SK-N-SH treated with all-trans-retinoic acid at 6 μM for 48 hours (cell line): ENCODE data around the gene IL2RG.
A peak's percentile ranks its signal among the peaks of the same experiment; 100 is the strongest.

Experiments
- ATAC-seq: fragments of 200-7000 bp; cut with Tn5 transposase; 3 replicates; pipeline ENCODE4 v1.9.1; 2020; ENCODE audit warnings: mild to moderate bottlenecking, moderate library complexity
- ARNTL ChIP-seq: fragments of 450-650 bp; formaldehyde crosslinking; IDR thresholded peaks from 2 replicates; pipeline ENCODE4 v1.5.0; 2020; ENCODE audit warnings: low read depth, mild to moderate bottlenecking, moderate library complexity, borderline replicate concordance
- ESRRG ChIP-seq: fragments of 250-450 bp; sonication (Bioruptor Pico); IDR thresholded peaks from 2 replicates; pipeline ENCODE4 v1.6.1; 2021; ENCODE audit warnings: mild to moderate bottlenecking
- GLIS3 ChIP-seq: fragments of 250-450 bp; sonication (Bioruptor Pico); IDR thresholded peaks from 2 replicates; pipeline ENCODE4 v1.5.0; 2020; ENCODE audit warnings: mild to moderate bottlenecking, moderate library complexity
- ISL1 ChIP-seq: fragments of 250-450 bp; sonication (Bioruptor Pico); IDR thresholded peaks from 2 replicates; pipeline ENCODE4 v2.1.2; 2022; ENCODE audit warnings: mild to moderate bottlenecking, moderate library complexity
- PPARA ChIP-seq: fragments of 250-450 bp; sonication (Bioruptor Pico); IDR thresholded peaks from 2 replicates; pipeline ENCODE4 v1.5.0; 2020; ENCODE audit warnings: mild to moderate bottlenecking, borderline replicate concordance
- RARB ChIP-seq: fragments of 250-450 bp; sonication (Bioruptor Pico); IDR thresholded peaks from 2 replicates; pipeline ENCODE4 v1.8.0; 2021; ENCODE audit warnings: mild to moderate bottlenecking, moderate library complexity
- SNAI2 ChIP-seq: fragments of 250-450 bp; sonication (Bioruptor Pico); IDR thresholded peaks from 2 replicates; pipeline ENCODE4 v1.5.0; 2020; ENCODE audit warnings: mild to moderate bottlenecking, moderate library complexity
- TOX ChIP-seq: fragments of 250-450 bp; sonication (Bioruptor Pico); IDR thresholded peaks from 2 replicates; pipeline ENCODE4 v1.8.0; 2021; ENCODE audit warnings: mild to moderate bottlenecking, moderate library complexity, borderline replicate concordance
- ZC3H10 ChIP-seq: fragments of 250-450 bp; sonication (Bioruptor Pico); IDR thresholded peaks from 2 replicates; pipeline ENCODE4 v1.5.1; 2021; ENCODE audit warnings: mild to moderate bottlenecking, moderate library complexity
- ZNF565 ChIP-seq: fragments of 450-650 bp; formaldehyde crosslinking; conservative IDR thresholded peaks from 2 replicates; pipeline ENCODE4 v1.5.0; 2020; ENCODE audit warnings: low read depth, mild to moderate bottlenecking, moderate library complexity
- ZNF70 ChIP-seq: fragments of 450-650 bp; formaldehyde crosslinking; IDR thresholded peaks from 2 replicates; pipeline ENCODE4 v1.5.0; 2020; ENCODE audit warnings: mild to moderate bottlenecking, moderate library complexity
- ZNF8 ChIP-seq: fragments of 450-650 bp; formaldehyde crosslinking; IDR thresholded peaks from 2 replicates; pipeline ENCODE4 v1.5.0; 2020; ENCODE audit warnings: mild to moderate bottlenecking, moderate library complexity
- TF ChIP-seq, protein P1 (sequence below): fragments of 250-450 bp; sonication (Bioruptor Pico); IDR thresholded peaks from 2 replicates; pipeline ENCODE4 v1.8.0; 2020; ENCODE audit warnings: mild to moderate bottlenecking, moderate library complexity, borderline replicate concordance
- TF ChIP-seq, protein P2 (sequence below): fragments of 250-450 bp; sonication (Bioruptor Pico); IDR thresholded peaks from 2 replicates; pipeline ENCODE4 v1.5.1; 2020; ENCODE audit warnings: low read depth, mild to moderate bottlenecking, moderate library complexity
- TF ChIP-seq, protein P3 (sequence below): fragments of 250-450 bp; sonication (Bioruptor Pico); IDR thresholded peaks from 2 replicates; pipeline ENCODE4 v1.8.0; 2021; ENCODE audit warnings: low read depth, mild to moderate bottlenecking, moderate library complexity, borderline replicate concordance
- TF ChIP-seq, protein P4 (sequence below): fragments of 250-450 bp; sonication (Bioruptor Pico); IDR thresholded peaks from 2 replicates; pipeline ENCODE4 v1.5.0; 2020; ENCODE audit warnings: mild to moderate bottlenecking, moderate library complexity
- TF ChIP-seq, protein P5 (sequence below): fragments of 250-450 bp; sonication (Bioruptor Pico); IDR thresholded peaks from 2 replicates; pipeline ENCODE4 v1.5.1; 2021; ENCODE audit warnings: mild to moderate bottlenecking, moderate library complexity

IL2RG gene

DNA sequence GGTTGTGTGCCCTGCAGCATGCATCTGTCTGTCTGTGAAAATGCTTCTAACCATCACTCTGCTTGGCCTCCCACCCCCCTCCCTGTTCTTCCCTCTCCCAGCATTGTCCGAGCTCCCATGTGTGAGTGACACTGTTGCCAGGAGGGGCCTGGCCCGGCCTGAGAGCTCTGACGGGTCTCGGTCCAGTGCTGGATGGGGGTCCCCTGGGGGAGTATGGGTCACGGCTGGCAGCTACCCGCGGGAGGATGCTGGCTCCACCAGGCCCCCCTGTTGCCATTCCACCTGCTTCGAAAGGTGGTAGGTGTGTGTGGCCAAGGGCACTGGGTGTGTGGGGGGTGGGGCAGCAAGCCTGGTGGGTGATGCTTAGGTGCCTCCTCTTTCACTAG is 36.9 kb upstream of the IL2RG start:
- TF ChIP-seq, protein P1, sequence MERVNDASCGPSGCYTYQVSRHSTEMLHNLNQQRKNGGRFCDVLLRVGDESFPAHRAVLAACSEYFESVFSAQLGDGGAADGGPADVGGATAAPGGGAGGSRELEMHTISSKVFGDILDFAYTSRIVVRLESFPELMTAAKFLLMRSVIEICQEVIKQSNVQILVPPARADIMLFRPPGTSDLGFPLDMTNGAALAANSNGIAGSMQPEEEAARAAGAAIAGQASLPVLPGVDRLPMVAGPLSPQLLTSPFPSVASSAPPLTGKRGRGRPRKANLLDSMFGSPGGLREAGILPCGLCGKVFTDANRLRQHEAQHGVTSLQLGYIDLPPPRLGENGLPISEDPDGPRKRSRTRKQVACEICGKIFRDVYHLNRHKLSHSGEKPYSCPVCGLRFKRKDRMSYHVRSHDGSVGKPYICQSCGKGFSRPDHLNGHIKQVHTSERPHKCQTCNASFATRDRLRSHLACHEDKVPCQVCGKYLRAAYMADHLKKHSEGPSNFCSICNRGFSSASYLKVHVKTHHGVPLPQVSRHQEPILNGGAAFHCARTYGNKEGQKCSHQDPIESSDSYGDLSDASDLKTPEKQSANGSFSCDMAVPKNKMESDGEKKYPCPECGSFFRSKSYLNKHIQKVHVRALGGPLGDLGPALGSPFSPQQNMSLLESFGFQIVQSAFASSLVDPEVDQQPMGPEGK, result no peak
- TF ChIP-seq ZC3H10 (CRISPR knock-in tag) (no peak), RARB (CRISPR knock-in tag) (no peak), SNAI2 (CRISPR knock-in tag) (no peak), ISL1 (CRISPR knock-in tag) (no peak), ZNF70 (CRISPR knock-in tag) (no peak)
- TF ChIP-seq, protein P2, sequence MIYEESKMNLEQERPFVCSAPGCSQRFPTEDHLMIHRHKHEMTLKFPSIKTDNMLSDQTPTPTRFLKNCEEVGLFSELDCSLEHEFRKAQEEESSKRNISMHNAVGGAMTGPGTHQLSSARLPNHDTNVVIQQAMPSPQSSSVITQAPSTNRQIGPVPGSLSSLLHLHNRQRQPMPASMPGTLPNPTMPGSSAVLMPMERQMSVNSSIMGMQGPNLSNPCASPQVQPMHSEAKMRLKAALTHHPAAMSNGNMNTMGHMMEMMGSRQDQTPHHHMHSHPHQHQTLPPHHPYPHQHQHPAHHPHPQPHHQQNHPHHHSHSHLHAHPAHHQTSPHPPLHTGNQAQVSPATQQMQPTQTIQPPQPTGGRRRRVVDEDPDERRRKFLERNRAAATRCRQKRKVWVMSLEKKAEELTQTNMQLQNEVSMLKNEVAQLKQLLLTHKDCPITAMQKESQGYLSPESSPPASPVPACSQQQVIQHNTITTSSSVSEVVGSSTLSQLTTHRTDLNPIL (CRISPR knock-in tag), result no peak
- TF ChIP-seq, all 23 proteins: peak for 0
- ATAC-seq, result no peak

DNA sequence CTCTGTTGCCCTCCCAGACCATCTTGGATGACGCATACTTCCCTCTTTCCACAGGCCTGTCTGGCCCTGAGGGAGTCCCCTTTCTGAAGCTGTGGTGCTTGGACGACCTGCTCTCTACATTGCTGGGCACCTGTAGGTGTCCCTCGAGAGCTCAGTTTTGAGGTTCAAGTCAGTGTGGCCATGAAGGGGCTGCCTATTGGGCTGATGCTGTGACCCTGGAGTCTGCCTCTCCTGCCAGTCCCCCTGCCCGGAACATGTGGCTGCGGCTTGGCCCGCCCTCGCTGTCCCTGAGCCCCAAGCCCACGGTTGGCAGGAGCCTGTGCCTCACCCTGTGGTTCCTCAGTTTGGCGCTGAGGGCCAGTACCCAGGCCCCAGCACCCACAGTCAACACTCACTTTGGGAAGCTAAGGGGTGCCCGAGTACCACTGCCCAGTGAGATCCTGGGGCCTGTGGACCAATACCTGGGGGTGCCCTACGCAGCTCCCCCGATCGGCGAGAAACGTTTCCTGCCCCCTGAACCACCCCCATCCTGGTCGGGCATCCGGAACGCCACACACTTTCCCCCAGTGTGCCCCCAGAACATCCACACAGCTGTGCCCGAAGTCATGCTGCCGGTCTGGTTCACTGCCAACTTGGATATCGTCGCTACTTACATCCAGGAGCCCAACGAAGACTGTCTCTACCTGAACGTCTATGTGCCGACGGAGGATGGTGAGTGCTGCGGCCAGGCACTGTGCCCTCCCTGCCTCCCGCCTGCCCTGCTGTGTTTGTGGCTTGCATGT is 36.3 kb upstream of the IL2RG start:
- no peak for ATAC-seq
- TF ChIP-seq, protein P2 (CRISPR knock-in tag), result no peak
- no peak for TF ChIP-seq ZNF8 (CRISPR knock-in tag)
- no peak for TF ChIP-seq RARB (CRISPR knock-in tag)
- TF ChIP-seq ARNTL (CRISPR knock-in tag), result no peak
- TF ChIP-seq, protein P3, sequence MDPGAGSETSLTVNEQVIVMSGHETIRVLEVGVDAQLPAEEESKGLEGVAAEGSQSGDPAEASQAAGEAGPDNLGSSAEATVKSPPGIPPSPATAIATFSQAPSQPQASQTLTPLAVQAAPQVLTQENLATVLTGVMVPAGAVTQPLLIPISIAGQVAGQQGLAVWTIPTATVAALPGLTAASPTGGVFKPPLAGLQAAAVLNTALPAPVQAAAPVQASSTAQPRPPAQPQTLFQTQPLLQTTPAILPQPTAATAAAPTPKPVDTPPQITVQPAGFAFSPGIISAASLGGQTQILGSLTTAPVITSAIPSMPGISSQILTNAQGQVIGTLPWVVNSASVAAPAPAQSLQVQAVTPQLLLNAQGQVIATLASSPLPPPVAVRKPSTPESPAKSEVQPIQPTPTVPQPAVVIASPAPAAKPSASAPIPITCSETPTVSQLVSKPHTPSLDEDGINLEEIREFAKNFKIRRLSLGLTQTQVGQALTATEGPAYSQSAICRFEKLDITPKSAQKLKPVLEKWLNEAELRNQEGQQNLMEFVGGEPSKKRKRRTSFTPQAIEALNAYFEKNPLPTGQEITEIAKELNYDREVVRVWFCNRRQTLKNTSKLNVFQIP (CRISPR knock-in tag), result no peak
- no peak for TF ChIP-seq ZNF565 (CRISPR knock-in tag)
- TF ChIP-seq TOX (CRISPR knock-in tag), result no peak
- no peak for TF ChIP-seq SNAI2 (CRISPR knock-in tag)
- TF ChIP-seq, protein P4, sequence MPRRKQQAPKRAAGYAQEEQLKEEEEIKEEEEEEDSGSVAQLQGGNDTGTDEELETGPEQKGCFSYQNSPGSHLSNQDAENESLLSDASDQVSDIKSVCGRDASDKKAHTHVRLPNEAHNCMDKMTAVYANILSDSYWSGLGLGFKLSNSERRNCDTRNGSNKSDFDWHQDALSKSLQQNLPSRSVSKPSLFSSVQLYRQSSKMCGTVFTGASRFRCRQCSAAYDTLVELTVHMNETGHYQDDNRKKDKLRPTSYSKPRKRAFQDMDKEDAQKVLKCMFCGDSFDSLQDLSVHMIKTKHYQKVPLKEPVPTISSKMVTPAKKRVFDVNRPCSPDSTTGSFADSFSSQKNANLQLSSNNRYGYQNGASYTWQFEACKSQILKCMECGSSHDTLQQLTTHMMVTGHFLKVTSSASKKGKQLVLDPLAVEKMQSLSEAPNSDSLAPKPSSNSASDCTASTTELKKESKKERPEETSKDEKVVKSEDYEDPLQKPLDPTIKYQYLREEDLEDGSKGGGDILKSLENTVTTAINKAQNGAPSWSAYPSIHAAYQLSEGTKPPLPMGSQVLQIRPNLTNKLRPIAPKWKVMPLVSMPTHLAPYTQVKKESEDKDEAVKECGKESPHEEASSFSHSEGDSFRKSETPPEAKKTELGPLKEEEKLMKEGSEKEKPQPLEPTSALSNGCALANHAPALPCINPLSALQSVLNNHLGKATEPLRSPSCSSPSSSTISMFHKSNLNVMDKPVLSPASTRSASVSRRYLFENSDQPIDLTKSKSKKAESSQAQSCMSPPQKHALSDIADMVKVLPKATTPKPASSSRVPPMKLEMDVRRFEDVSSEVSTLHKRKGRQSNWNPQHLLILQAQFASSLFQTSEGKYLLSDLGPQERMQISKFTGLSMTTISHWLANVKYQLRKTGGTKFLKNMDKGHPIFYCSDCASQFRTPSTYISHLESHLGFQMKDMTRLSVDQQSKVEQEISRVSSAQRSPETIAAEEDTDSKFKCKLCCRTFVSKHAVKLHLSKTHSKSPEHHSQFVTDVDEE (CRISPR knock-in tag), result no peak

DNA sequence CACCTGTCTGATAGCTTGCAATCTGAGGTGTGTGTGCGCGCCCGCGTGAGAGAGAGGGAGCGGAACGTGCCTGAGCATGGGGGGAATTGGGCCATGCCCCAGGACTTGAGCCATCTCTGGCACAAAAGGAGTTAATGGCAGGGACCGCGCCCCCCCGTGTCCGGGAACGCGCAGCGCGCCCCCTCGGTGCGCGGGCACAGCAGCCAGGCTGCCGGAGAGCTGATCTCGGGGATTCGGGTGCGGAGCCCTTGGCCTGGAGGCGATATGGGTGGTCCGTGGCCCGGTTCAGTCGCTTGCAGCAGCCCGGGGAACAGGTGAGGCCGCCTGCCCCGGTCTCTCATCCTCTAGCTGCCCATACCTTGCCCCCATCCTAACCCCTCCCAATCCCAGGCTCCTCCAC is 33.3 kb upstream of the IL2RG start, which contains the start of gene NLGN3:
Gene NLGN3 (plus strand): TSS at position 191 of the 400 bp plus-strand sequence. CDS start 2,909 bp downstream, outside the sequence.
- TF ChIP-seq, protein P1, result no peak
- no peak for TF ChIP-seq PPARA (CRISPR knock-in tag)
- TF ChIP-seq ZNF70 (CRISPR knock-in tag), result no peak
- no peak for TF ChIP-seq RARB (CRISPR knock-in tag)
- TF ChIP-seq ESRRG, result 0 out of 2 replicates have a peak, but pooled peaks have one; percentile 14
- TF ChIP-seq, protein P5, sequence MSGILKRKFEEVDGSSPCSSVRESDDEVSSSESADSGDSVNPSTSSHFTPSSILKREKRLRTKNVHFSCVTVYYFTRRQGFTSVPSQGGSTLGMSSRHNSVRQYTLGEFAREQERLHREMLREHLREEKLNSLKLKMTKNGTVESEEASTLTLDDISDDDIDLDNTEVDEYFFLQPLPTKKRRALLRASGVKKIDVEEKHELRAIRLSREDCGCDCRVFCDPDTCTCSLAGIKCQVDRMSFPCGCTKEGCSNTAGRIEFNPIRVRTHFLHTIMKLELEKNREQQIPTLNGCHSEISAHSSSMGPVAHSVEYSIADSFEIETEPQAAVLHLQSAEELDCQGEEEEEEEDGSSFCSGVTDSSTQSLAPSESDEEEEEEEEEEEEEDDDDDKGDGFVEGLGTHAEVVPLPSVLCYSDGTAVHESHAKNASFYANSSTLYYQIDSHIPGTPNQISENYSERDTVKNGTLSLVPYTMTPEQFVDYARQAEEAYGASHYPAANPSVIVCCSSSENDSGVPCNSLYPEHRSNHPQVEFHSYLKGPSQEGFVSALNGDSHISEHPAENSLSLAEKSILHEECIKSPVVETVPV (CRISPR knock-in tag), result no peak
- TF ChIP-seq TOX (CRISPR knock-in tag), result no peak
- 0 out of 2 replicates have a peak, but pooled peaks have one; percentile 17 for TF ChIP-seq GLIS3 (CRISPR knock-in tag)
- TF ChIP-seq, protein P4 (CRISPR knock-in tag), result 0 out of 2 replicates have a peak, but pooled peaks have one; percentile 45
- ATAC-seq, result peak; percentile 11
